Activated CD4-positive, alpha-beta T cell treated with anti-CD3 and anti-CD28 coated beads for 24 hours (primary cell): Measurements from ENCODE around the gene TIGAR.

Experiments used
- DNase-seq, 2 donors: peaks; one replicate each; pipeline ENCODE4 v3.0.0-alpha.2; 2020; ENCODE audit warnings: low read depth in 2 of 2

The TIGAR gene

DNA sequence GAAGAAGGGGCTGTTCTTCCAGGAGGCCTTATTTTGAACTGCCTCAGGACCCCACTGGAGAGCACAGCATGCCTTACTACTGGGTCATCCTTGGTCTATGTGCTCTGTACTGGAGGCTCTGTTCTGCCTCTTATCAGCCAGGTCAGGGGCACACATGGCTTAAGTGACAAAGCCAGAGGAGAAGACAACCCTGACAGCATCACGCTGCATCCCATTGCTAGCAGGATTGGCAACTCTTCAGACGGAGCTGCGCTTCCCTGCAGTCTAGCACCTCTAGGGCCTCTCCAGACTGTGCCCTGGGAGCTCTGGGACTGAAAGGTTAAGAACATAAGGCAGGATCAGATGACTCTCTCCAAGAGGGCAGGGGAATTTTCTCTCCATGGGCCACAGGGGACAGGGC is 17.3 kb upstream of the TIGAR start:
- DNase-seq, result no peak

GRCh38 chr12:4307593-4308333 is 13.2 kb upstream of the TIGAR start:
- no peak for DNase-seq

DNA sequence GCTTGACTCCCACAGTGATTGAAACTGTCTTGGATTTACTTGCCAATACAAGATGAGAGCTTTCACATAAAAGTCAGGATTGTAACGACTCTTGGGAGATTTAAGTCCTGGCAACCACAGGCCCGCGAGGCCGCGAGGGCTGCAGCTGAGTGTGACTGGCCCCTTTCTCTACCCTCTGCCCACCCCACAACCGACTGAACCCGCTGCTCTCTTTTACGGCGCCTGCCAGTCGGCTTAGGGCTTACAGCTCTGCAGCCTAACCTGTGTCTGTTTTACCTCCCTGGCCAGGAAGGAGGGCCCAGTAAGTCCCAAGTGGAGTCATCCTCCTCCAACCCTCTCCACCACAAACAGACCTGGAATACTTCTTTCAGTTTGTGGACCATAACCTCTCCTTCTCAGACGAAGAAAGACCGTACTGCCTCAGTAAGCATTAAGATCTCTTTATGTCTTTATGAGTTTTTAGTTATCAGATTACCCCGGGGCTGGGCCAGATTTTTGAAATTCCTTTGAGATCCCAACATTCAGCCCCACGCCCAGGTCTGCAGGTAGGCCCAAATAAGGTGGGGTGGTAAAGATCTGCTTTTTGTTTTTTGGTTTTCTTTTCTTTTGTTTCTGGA is 12.6 kb upstream of the TIGAR start:
- DNase-seq, result no peak

GRCh38 chr12:4311776-4312175 is 9.2 kb upstream of the TIGAR start:
- no peak for DNase-seq

- no peak for DNase-seq
Measured at GRCh38 chr12:4312251-4312650, 8.8 kb upstream of the TIGAR start.

DNA sequence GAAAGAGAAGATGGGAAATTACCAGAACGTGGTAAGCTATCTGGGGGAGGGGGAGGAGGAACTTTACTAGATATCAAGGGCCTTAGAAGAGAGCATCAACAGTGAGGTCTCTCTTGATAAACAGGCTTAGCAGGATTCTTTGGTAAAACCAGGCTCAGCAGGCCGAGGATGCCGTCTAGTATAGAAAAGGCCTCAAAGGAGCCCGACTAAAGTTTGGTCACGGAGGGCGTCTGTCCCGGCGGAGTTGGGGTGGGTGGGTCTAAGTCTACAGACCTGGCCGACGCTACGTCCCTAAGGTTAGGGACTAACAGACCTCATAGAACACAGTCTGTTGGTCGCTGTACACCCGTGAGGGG is 538 bp upstream of the TIGAR start:
- no peak for DNase-seq

GRCh38 chr12:4322726-4323125 is 1.7 kb downstream of the TIGAR start:
- no peak for DNase-seq

GRCh38 chr12:4323396-4323795 is 2.4 kb downstream of the TIGAR start:
- no peak for DNase-seq

DNA sequence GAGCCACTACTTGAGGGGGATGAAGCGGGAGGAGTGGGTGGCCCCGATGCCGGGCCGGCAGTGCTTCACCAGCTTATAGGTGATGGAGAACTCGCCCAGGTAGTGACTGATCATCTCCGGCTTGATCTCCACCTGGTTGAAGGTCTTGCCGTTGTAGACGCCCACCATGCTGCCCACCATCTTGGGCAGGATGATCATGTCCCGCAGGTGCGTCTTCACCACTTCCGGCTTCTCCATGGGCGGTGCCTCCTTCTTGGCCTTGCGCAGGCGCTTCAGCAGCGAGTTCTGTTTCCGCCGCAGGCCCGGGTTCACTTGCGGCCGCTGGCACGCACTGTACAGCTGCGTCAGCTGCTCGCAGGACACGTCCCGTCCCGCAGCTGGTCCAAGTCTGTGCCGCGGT is 3.4 kb downstream of the TIGAR start:
- no peak for DNase-seq

GRCh38 chr12:4325966-4326365 is 5.0 kb downstream of the TIGAR start:
- DNase-seq, result no peak

GRCh38 chr12:4327293-4327692 is 6.3 kb downstream of the TIGAR start:
- no peak for DNase-seq

DNA sequence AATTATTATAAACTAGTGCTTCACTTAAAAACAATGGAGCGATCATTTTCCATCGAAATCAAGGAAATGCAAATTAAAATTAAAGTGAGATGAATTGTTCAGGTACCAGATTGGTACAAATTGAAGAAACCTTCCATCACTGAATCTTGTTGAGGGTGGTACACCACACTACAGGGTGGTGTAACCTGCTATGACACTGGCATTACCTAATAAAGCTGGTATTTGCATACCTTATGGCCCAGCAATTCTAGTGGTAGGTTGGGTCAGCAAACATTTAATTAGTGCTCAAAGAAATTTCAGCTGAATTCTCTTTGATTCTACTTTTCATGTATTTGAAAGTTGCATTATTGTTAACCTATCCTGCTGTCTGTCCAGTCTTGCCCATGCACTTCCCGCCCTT is 9.2 kb downstream of the TIGAR start:
- DNase-seq, result no peak

- DNase-seq, result no peak
Measured at GRCh38 chr12:4331221-4331620, 10.2 kb downstream of the TIGAR start.

DNA sequence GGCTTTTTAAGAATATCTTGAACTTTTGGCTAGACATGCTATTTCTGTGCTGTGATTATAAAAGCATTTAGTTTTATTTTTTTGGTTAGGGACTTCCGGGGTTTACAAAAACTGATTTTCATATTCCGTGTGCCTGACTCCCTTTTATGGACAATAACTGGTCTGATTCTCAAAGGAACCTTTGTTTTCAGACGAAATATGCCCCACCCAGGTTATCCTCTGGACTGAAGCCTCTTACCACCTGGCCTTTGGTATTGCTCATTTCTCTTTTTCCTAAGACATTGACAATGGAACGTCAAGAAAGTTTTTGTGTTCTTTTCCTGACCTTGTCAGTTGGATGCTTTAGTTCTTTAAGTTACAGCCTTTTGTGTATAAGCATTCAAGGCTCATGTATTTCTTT is 10.8 kb downstream of the TIGAR start:
- DNase-seq, result no peak

GRCh38 chr12:4346931-4347330 is 25.9 kb downstream of the TIGAR start:
- DNase-seq, result no peak

DNA sequence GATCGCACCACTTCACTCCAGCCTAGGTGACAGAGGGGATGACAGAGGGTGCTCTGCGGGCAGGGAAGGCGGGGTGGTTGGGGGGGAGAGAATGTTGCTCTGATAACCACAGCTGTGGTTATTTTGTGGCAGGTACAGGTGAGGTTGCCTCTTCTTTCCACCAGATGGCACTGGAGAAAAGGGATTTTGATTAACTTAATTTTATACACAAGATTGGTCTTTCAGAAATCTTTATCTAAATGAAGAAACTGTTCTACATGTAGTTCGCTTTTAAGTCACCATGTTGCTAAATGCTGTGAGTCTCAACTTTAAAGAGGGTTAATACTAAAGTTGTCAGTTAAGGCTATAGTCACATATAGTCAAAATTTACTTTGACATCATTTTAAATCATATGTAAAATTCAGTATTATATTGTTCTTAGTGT is 32.8 kb downstream of the TIGAR start:
- DNase-seq, result peak in 1 of 2 donors; percentile 1

DNA sequence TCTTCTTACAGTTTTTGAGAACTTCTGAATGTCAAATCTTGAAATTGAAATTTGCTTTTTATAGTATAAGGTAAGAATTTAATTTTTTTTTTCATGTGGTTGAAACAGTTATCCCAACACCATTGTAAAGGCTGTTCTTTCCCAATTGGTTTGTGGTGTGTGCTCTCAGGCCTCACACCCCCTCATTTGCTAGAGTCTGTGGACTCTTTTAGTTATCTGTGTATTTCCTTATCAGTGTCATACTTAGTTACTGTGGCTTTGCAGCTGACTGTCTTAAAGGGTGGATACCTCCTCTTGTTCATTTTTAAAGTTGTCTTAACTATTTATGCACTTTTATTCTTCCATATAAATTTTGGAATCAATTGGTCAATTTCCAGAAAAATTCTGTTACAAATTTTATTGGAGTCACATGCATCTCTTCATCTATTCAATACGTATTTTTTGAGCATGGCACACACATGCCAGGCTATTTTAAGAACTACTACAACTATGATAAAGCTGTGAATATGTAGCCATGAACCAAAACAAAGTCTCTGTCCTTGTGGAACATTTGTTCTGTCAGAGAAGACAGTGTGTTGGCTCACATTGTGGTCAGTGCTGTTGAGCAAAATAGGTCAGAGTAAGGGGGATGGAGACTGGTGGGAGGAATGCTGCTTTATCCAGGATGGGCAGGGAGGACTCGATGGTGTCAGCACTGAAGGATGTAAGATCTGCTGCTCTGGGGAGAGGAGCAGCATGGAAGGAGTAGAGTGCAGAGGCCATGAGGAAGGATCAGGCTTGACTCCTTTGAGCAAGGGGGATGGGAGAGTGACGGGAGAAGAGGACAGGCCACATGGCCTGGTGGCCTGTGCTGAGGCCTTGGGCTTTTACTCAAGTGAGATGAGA is 34.4 kb downstream of the TIGAR start:
- no peak for DNase-seq

- DNase-seq, result peak; percentile 31 to 57
Measured at GRCh38 chr12:4356041-4356327, 35.0 kb downstream of the TIGAR start.

DNA sequence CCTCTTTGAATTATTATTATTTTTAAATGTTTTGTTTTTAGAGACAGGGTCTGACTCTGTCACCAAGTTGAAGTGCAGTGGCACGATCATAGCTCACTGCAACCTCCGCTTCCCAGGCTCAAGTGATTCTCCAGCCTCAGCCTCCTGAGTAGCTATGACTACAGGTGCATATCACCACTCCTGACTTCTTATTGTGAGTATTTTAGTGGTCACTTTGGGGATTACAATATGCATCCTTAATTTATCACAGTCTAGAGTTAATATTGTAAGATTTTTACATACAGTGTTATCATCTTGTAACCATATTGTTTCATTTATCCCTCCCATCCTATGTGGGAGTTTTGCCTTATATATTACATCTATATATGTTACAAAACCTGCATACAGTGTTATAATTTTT is 45.1 kb downstream of the TIGAR start:
- DNase-seq, result no peak

DNA sequence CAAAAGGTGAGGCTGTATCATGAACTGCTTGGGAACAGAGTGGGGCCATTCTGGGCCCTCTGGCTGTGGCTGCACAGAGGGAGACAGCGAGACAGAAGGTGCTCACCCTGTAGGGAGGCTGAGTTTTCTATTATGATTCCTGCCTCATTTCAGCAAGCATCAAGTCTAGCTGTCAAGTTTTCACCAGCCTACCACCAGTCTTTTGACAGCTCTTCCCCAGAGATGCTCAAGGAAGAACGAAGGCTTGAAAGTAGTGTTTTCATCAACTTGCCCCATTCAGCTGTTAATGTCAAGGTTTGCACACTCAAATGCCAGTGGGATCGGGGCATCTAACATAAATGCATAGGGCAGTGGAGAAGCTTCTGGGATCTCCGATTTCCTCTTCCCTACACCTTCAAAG is 48.5 kb downstream of the TIGAR start:
- DNase-seq, result no peak

- no peak for DNase-seq
Measured at GRCh38 chr12:4370265-4370664, 49.3 kb downstream of the TIGAR start.

DNA sequence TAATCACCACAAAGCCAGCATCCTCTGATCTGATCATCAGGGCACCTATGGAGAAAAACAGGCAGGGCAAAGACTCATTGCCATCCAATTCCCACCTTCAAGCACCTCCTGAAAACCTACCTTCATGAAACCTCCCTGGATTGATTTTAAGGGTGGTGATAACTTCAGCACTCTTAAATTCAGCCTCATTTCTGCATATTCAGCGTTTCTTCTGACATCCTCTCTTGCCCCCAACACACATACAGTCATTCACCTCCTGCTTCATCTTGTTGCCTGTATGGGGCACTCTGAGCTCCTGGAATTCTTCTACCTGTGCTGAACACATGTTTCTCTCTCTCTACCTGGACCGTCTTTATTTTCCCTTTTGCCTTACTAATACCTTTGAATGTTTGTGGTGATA is 51.6 kb downstream of the TIGAR start:
- DNase-seq, result no peak

GRCh38 chr12:4375449-4375848 is 54.4 kb downstream of the TIGAR start:
- no peak for DNase-seq
